CD14-positive monocyte (primary cell): Measurements from ENCODE around the gene SRI. TPM values are rescaled to one million over a fixed set of nuclear protein-coding genes. Genes with fewer than 3 reads are reported as not detected.

Experiments
- DNase-seq, 3 donors: peaks; one replicate each; pipeline ENCODE4 v3.0.0-alpha.2; 2011 to 2022
- H2AFZ ChIP-seq: 2 replicates; pipeline ENCODE4 v1.6.0; 2012; ENCODE audit warnings: mild to moderate bottlenecking, low read depth, low read length, inconsistent platforms; ENCODE audit not compliant: insufficient read depth, poor library complexity, severe bottlenecking
- H3K27ac ChIP-seq, 2 donors: 1 replicate in 1 of 2; 2 replicates in 1 of 2; pipeline ENCODE4 v1.5.1; 2012 to 2013; ENCODE audit warnings: low read length in 2 of 2, control low read depth in 1 of 2, inconsistent platforms in 1 of 2, low read depth in 1 of 2, mild to moderate bottlenecking in 1 of 2
- H3K27me3 ChIP-seq, 2 donors: one replicate each; pipeline versions ENCODE4 v1.6.0 to v1.6.1; 2011 to 2013; ENCODE audit warnings: low read length in 2 of 2; ENCODE audit not compliant: control insufficient read depth in 2 of 2, insufficient read depth in 2 of 2
- H3K36me3 ChIP-seq, 2 donors: replicated peaks in 1 of 2; 1 replicate in 1 of 2; 2 replicates in 1 of 2; pipeline versions ENCODE4 v1.5.1 to v1.6.1; 2012 to 2013; ENCODE audit warnings: low read length in 2 of 2, control low read depth in 1 of 2, inconsistent platforms in 1 of 2, mild to moderate bottlenecking in 1 of 2; ENCODE audit not compliant: insufficient read depth in 2 of 2, control insufficient read depth in 1 of 2
- H3K4me1 ChIP-seq, 2 donors: 1 replicate in 1 of 2; 2 replicates in 1 of 2; pipeline versions ENCODE4 v1.5.1 to v1.6.1; 2012 to 2013; ENCODE audit warnings: low read length in 2 of 2, control low read depth in 1 of 2, inconsistent platforms in 1 of 2, mild to moderate bottlenecking in 1 of 2, moderate library complexity in 1 of 2; ENCODE audit not compliant: insufficient read depth in 2 of 2, control insufficient read depth in 1 of 2
- H3K4me2 ChIP-seq: replicated peaks from 2 replicates; pipeline ENCODE3; 2012; ENCODE audit warnings: low read length, moderate library complexity, mild to moderate bottlenecking; ENCODE audit not compliant: poor library complexity, severe bottlenecking; ENCODE audit errors: extremely low read depth
- H3K4me3 ChIP-seq, 3 experiments: fragments of 200-600 bp in 1 of 3; sonication (generic) in 1 of 3; replicated peaks in 1 of 3; 1 replicate in 2 of 3; 2 replicates in 1 of 3; pipeline ENCODE4 v1.5.1; 2011 to 2013; ENCODE audit warnings: low read length in 3 of 3, mild to moderate bottlenecking in 3 of 3, control low read depth in 2 of 3, low read depth in 2 of 3, inconsistent platforms in 1 of 3, moderate library complexity in 1 of 3
- H3K79me2 ChIP-seq: 2 replicates; pipeline ENCODE4 v1.6.0; 2012; ENCODE audit warnings: mild to moderate bottlenecking, control low read depth, inconsistent platforms, low read length, moderate library complexity; ENCODE audit not compliant: insufficient read depth
- H3K9ac ChIP-seq: 2 replicates; pipeline ENCODE4 v1.6.0; 2017; ENCODE audit warnings: low read length, mild to moderate bottlenecking; ENCODE audit not compliant: insufficient read depth, poor library complexity, severe bottlenecking
- H3K9me3 ChIP-seq, 2 donors: replicated peaks in 1 of 2; 1 replicate in 1 of 2; 2 replicates in 1 of 2; pipeline versions ENCODE4 v1.5.1 to v1.6.1; 2012 to 2013; ENCODE audit warnings: low read length in 2 of 2, control low read depth in 1 of 2; ENCODE audit not compliant: control insufficient read depth in 1 of 2, insufficient read depth in 1 of 2
- H4K20me1 ChIP-seq: 2 replicates; pipeline ENCODE4 v1.6.0; 2012; ENCODE audit warnings: mild to moderate bottlenecking, low read length, control low read depth, moderate library complexity; ENCODE audit not compliant: insufficient read depth
- H3K27ac Mint-ChIP-seq, 7 donors: one replicate each; pipeline ENCODE4 v1.8.0; 2020; ENCODE audit warnings: mild to moderate bottlenecking in 7 of 7, mixed read lengths in 7 of 7, moderate library complexity in 6 of 7, inconsistent platforms in 2 of 7
- H3K27me3 Mint-ChIP-seq, 3 donors: one replicate each; pipeline ENCODE4 v1.8.0; 2021 to 2022; ENCODE audit warnings: low read depth in 3 of 3, mild to moderate bottlenecking in 3 of 3, mixed read lengths in 3 of 3, moderate library complexity in 3 of 3, inconsistent platforms in 1 of 3
- H3K36me3 Mint-ChIP-seq, 2 donors: one replicate each; pipeline ENCODE4 v1.8.0; 2020; ENCODE audit warnings: mixed read lengths in 2 of 2, inconsistent platforms in 1 of 2, mild to moderate bottlenecking in 1 of 2
- H3K4me1 Mint-ChIP-seq: one replicate; pipeline ENCODE4 v1.8.0; 2020; ENCODE audit warnings: mild to moderate bottlenecking, mixed read lengths
- H3K4me3 Mint-ChIP-seq, 2 donors: one replicate each; pipeline ENCODE4 v1.8.0; 2020; ENCODE audit warnings: mild to moderate bottlenecking in 2 of 2, mixed read lengths in 2 of 2, moderate library complexity in 1 of 2
- H3K9me3 Mint-ChIP-seq, 7 donors: one replicate each; pipeline ENCODE4 v1.8.0; 2020 to 2022; ENCODE audit warnings: mixed read lengths in 7 of 7, mild to moderate bottlenecking in 6 of 7, moderate library complexity in 6 of 7, inconsistent platforms in 2 of 7
- WGBS: methylation state at CpG from one replicate; pipeline ENCODE4 v1.1.5; 2013; ENCODE audit warnings: missing lambda C conversion rate; ENCODE audit not compliant: insufficient coverage; 5-methylcytosine and 5-hydroxymethylcytosine counted together
- intact Hi-C, 2 donors: fragments of 100-400 bp; cut with micrococcal nuclease; formaldehyde crosslinking; loops; one replicate each; pipeline versions ENCODE4 v1.15.0 to v1.15.1; 2023
- polyA plus RNA-seq, 3 donors: library from polyadenylated mRNA; depleted of rRNA in 1 of 3; unstranded in 2 of 3; stranded (reverse) in 1 of 3; fragments of 300-500 nt in 2 of 3; fragments of >200 nt in 1 of 3; fragmentation: Illumina TruSeq in 2 of 3; gene quantifications; 1 replicate in 2 of 3; 2 replicates in 1 of 3; pipeline ENCODE4 v1.2.3, GENCODE V29; 2012 to 2021
- TF ChIP-seq, protein P1 (sequence below): fragments of 200-600 bp; IDR thresholded peaks from one replicate; pipeline ENCODE4 v1.8.0; 2022; ENCODE audit warnings: antibody characterized with exemption, mild to moderate bottlenecking

The SRI gene
- polyA plus RNA-seq, 3 donors: 53.0 to 238 (median 216) TPM

DNA sequence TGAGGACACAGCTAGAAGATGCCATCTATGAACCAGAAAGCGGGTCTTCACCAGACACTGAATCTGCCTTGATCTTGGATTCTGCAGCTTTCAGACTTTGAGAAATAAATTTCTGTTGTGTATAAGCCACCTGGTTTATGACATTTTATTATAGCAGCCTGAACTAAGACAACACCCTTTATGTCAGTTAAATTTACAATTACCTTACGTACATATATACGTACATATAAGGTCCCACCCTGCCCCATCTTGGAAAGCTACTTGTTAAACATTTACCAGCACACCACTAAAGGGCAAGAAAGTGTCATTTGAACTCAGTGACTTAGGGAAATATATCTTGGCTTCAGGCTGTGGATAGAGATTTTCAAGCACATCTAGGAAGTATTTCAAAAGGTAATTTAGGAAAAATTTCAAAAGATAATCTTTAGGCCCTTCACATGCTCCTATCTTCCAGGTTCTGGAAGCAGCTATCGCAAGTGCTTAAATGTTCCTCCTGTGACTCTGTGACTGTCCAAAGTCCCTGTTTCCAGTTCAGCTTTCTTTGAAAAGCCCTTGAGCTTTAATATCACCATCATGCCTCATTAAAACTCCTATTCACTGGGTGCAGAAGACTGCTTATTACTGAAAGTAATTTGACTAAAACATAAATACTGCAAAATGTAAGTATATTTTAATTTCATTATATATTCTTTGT lies 9.6 kb upstream of the SRI start:
- Mint-ChIP-seq H3K9me3 (peaks cover 0 to 6% (median 0%) of the 10 kb centered on the region in 7 donors), H3K36me3 (no peaks in the 10 kb centered on the region), H3K27me3 (peaks cover 0 to 3% (median 0%) of the 10 kb centered on the region in 3 donors), H3K27ac (no peak overlapping the region), H3K4me3 (no peak overlapping the region), H3K4me1 (peaks cover 17% of the 10 kb centered on the region)
- Histone ChIP-seq H3K4me1 (peaks cover 20 to 30% of the 10 kb centered on the region in 2 donors), H4K20me1 (no peaks in the 10 kb centered on the region), H3K4me2 (no peak overlapping the region), H2AFZ (no peak overlapping the region), H3K27me3 (no peaks in the 10 kb centered on the region), H3K4me3 (no peak overlapping the region), H3K9ac (no peak overlapping the region), H3K9me3 (no peaks in the 10 kb centered on the region), H3K79me2 (no peaks in the 10 kb centered on the region), H3K27ac (no peak overlapping the region), H3K36me3 (no peaks in the 10 kb centered on the region)
- TF ChIP-seq, protein P1, sequence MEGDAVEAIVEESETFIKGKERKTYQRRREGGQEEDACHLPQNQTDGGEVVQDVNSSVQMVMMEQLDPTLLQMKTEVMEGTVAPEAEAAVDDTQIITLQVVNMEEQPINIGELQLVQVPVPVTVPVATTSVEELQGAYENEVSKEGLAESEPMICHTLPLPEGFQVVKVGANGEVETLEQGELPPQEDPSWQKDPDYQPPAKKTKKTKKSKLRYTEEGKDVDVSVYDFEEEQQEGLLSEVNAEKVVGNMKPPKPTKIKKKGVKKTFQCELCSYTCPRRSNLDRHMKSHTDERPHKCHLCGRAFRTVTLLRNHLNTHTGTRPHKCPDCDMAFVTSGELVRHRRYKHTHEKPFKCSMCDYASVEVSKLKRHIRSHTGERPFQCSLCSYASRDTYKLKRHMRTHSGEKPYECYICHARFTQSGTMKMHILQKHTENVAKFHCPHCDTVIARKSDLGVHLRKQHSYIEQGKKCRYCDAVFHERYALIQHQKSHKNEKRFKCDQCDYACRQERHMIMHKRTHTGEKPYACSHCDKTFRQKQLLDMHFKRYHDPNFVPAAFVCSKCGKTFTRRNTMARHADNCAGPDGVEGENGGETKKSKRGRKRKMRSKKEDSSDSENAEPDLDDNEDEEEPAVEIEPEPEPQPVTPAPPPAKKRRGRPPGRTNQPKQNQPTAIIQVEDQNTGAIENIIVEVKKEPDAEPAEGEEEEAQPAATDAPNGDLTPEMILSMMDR: no peak
- DNase-seq: no peak
- intact Hi-C loops: loop anchor here in 1 of 2 donors (10.0 kb wide), 1 partner anchor 45 kb away; no protein-coding TSS in a partner anchor
- WGBS: 100% methylated on average over 3 of the region's 4 CpGs

DNA sequence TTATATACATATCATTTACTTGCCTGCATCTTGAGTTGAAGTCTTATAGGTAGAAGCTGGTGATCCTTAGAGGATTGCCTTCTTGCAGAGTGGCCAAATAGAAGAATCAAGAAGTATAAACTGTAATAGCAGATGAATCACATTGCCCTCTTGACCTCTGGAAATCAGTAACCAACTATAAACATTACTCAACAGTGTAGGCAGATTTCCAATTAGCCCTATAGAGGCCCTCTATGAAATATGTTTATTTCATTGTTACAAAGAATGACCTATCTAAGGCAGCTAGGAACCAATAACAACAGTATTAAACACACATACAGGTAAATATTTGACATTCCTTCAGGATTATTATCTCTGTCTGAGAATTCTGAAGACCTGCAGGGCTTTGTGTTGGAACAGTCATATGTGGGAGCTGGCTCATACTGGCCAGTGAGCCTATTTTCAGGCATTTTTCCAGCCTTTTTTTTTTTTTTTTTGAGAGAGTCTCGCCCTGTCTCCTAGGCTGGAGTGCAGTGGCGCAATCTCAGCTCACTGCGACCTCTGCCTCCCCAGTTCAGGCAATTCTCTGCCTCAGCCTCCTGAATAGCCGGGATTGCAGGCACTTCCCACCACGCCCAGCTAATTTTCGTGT lies 7.2 kb upstream of the SRI start:
- H3K9ac ChIP-seq: no peak overlapping the region
- 100% methylated on average over 5 of the region's 6 CpGs for WGBS
- H3K4me2 ChIP-seq: no peak overlapping the region
- H3K27ac ChIP-seq: no peak overlapping the region
- H3K9me3 ChIP-seq: no peaks in the 10 kb centered on the region
- Mint-ChIP-seq H3K9me3 (peaks cover 0 to 6% (median 0%) of the 10 kb centered on the region in 7 donors), H3K36me3 (no peaks in the 10 kb centered on the region), H3K27ac (peak overlapping the region in 2 of 7 donors; percentile 56 to 68), H3K27me3 (peaks cover 0 to 3% (median 0%) of the 10 kb centered on the region in 3 donors), H3K4me3 (no peak overlapping the region), H3K4me1 (peaks cover 25% of the 10 kb centered on the region)
- no peaks in the 10 kb centered on the region for H3K79me2 ChIP-seq
- H3K4me1 ChIP-seq: peaks cover 27 to 39% of the 10 kb centered on the region in 2 donors
- no peak overlapping the region for H3K4me3 ChIP-seq
- H3K27me3 ChIP-seq: no peaks in the 10 kb centered on the region
- no peaks in the 10 kb centered on the region for H4K20me1 ChIP-seq
- TF ChIP-seq, protein P1: no peak
- no peak overlapping the region for H2AFZ ChIP-seq
- H3K36me3 ChIP-seq: no peaks in the 10 kb centered on the region
- peak; percentile 38 to 54 (median 51) for DNase-seq
- intact Hi-C loops: loop anchor here in 1 of 2 donors (10.0 kb wide), 1 partner anchor 48 kb away; no protein-coding TSS in a partner anchor
